ENCODE measurements around the gene CCT7. TPM values are rescaled to one million over a fixed set of nuclear protein-coding genes. Genes with fewer than 3 reads are reported as not detected.

The CCT7 gene
- total RNA-seq, 1 donor from 2014 or later = 295 TPM

DNA sequence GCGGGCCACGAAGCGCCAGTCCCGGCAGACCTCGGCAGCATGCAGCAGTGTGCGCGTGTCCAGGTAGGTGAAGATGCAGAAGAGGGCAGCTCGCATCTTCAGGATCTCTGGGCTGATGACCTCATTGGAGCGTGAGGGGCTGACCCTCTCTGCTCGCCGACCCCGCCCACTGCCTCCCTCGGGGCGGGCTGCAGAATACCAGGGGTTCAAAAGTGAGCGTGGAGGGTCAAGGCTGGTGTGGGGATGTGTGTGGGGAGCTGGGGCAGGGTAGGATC, 30.2 kb downstream of the CCT7 start:
- TF ChIP-seq, protein P1, sequence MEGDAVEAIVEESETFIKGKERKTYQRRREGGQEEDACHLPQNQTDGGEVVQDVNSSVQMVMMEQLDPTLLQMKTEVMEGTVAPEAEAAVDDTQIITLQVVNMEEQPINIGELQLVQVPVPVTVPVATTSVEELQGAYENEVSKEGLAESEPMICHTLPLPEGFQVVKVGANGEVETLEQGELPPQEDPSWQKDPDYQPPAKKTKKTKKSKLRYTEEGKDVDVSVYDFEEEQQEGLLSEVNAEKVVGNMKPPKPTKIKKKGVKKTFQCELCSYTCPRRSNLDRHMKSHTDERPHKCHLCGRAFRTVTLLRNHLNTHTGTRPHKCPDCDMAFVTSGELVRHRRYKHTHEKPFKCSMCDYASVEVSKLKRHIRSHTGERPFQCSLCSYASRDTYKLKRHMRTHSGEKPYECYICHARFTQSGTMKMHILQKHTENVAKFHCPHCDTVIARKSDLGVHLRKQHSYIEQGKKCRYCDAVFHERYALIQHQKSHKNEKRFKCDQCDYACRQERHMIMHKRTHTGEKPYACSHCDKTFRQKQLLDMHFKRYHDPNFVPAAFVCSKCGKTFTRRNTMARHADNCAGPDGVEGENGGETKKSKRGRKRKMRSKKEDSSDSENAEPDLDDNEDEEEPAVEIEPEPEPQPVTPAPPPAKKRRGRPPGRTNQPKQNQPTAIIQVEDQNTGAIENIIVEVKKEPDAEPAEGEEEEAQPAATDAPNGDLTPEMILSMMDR (IDR thresholded peaks at IDR 0.05) = no peak
- no peak overlapping the region for H3K27ac Mint-ChIP-seq
- intact Hi-C loops (cut with micrococcal nuclease) = no loop called here
- no peak for ATAC-seq (ENCODE audit: low read depth)
- ChIA-PET CTCF (no interaction called here), POLR2A (no interaction called here)
- H3K27me3 Mint-ChIP-seq = no peaks in the 10 kb centered on the region
- H3K4me1 Mint-ChIP-seq = peaks cover 13% of the 10 kb centered on the region
- no peak for DNase-seq
- no peaks in the 10 kb centered on the region for H3K9me3 Mint-ChIP-seq
- peaks cover 46% of the 10 kb centered on the region for H3K36me3 Mint-ChIP-seq (ENCODE audit: low read depth)
- no peak overlapping the region for H3K4me3 Mint-ChIP-seq

DNA sequence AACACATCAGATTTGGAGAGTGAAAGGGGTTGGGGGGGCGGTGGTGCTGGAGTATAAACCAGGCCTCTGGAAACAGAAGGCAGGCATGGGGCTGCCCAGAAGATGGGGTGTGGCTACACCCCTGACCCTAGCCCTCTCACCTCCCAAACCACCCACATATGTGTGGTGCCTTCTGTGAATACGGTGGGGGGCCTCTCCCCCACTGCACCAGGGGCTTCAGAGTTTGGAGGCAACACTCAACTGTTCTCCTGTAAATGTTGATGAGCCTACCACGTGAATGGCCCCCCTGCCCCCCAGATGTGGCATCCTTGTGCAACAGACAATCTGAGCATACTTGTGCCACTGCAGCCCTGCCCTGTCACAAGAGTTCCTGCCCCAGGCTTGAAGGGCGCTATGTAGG, 30.7 kb downstream of the CCT7 start:
- Mint-ChIP-seq H3K9me3 (no peaks in the 10 kb centered on the region), H3K4me3 (no peak overlapping the region), H3K27ac (no peak overlapping the region), H3K4me1 (peaks cover 15% of the 10 kb centered on the region), H3K36me3 (ENCODE audit: low read depth) (peaks cover 41% of the 10 kb centered on the region), H3K27me3 (no peaks in the 10 kb centered on the region)
- CTCF ChIA-PET = no interaction called here
- intact Hi-C loops (cut with micrococcal nuclease) = no loop called here
- no peak for ATAC-seq (ENCODE audit: low read depth)
- POLR2A ChIA-PET = no interaction called here
- no peak for DNase-seq
- TF ChIP-seq, protein P1 (IDR thresholded peaks at IDR 0.05) = no peak

DNA sequence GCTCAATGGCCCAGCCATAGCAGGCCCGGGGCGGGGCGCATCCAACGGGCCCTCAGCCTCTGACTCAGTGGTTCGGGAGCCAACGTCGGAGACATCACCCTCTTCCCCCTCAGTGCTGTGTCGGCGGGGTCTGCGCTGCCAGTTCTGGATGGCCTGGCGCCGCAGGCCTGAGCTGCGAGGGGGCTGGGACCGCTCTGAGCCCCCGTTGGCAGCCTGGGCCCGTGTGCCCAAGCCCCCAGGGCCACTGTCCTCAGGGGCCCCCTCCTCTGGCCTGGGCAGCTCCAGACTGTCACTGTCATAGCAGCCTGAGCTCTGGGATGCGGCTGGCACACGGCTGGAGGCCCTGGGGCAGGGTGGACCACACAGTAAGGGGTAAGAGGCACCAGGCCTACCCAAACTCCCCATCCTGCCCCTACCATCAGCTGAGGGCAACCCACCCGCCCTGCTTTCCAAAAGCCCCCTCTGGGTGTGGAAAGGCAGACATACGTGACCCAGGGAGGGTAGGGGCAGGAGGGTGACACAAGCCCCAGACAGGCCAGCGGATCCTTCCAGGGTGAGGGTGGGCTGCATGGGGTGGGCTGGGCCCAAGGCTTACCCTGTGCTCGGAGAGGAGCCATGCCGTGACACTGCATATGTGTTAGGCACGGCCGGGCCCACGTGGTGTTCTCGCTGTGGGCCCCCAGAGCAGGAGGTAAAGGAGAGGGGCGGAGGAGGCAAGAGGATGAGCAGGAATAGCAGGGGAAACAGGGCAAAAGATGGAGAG, 31.4 kb downstream of the CCT7 start:
- Mint-ChIP-seq H3K27me3 (no peaks in the 10 kb centered on the region), H3K36me3 (ENCODE audit: low read depth) (peaks cover 34% of the 10 kb centered on the region), H3K4me1 (peaks cover 18% of the 10 kb centered on the region), H3K4me3 (no peak overlapping the region), H3K9me3 (no peaks in the 10 kb centered on the region), H3K27ac (no peak overlapping the region)
- ChIA-PET POLR2A (no interaction called here), CTCF (no interaction called here)
- TF ChIP-seq, protein P1 (IDR thresholded peaks at IDR 0.05) = no peak
- ATAC-seq (ENCODE audit: low read depth) = no peak
- no peak for DNase-seq
- intact Hi-C loops (cut with micrococcal nuclease) = no loop called here

DNA sequence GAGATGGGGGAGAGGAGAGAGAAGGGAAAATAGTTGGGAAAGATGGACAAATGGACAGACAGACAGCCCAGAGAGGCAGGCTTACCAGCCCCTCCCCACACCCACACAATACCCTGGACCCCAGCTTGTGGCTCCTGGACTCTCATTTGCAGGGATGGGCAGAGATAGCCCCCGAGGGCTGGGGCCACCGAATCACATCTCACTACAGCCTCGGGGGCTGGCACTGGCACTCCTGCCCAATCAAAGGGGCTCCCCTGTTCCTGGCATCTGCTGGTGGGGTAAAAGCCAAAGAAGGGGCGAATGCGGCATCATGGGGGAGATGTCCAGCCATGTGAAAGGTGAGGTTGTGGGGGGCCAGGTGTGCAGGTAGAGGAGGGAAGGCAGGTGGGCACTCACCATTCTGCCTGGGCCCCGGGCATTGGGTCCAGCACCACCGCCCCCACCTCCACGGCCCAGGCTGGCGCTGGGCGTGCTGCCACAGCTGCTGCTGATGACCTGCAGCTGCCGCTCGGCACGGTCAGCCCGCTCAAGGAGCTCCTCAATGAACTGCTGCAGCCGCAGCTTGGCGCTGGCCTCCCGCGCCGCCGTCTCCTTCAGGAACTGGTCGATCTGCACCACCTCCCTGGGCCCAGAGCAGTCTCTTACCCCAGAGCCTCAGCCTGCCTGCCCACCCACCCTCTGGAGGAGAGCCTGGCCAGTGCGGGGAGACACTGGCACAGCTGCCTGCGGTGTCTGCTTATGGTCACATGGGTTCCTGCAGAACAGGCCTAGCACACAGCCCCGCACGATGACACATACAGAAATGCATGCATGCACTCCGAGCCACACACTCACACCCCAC, 32.2 kb downstream of the CCT7 start:
- no peaks in the 10 kb centered on the region for H3K27me3 Mint-ChIP-seq
- CTCF ChIA-PET = no interaction called here
- TF ChIP-seq, protein P1 (IDR thresholded peaks at IDR 0.05) = no peak
- H3K27ac Mint-ChIP-seq = no peak overlapping the region
- DNase-seq (no peak), ATAC-seq (ENCODE audit: low read depth) (no peak)
- H3K36me3 Mint-ChIP-seq (ENCODE audit: low read depth) = peaks cover 31% of the 10 kb centered on the region
- peaks cover 18% of the 10 kb centered on the region for H3K4me1 Mint-ChIP-seq
- POLR2A ChIA-PET = no interaction called here
- no peak overlapping the region for H3K4me3 Mint-ChIP-seq
- intact Hi-C loops (cut with micrococcal nuclease) = no loop called here
- H3K9me3 Mint-ChIP-seq = no peaks in the 10 kb centered on the region

DNA sequence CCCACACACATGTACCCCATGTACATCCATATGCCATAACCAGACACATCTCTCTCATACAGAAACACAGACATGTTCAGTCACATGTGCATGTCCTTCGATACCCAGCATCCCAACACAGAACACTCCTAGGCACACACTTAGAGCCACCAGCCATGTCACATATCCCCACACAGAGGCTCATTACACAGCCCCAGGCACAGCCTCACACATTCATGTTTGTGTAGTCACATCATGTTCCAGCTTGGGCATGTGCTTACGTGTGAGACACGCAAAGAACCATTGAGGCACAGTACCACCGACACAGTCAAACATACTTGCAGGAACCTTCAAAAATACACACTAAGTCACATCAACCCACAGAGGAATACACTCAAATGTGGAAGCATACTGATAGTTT, 32.9 kb downstream of the CCT7 start:
- intact Hi-C loops (cut with micrococcal nuclease) = no loop called here
- H3K4me1 Mint-ChIP-seq = peaks cover 18% of the 10 kb centered on the region
- POLR2A ChIA-PET = no interaction called here

More for the DNA sequence above, 32.9 kb downstream of the CCT7 start:
- TF ChIP-seq, protein P1 (IDR thresholded peaks at IDR 0.05) = no peak
- no peak for DNase-seq
- Mint-ChIP-seq H3K27me3 (no peaks in the 10 kb centered on the region), H3K4me3 (no peak overlapping the region), H3K27ac (no peak overlapping the region), H3K36me3 (ENCODE audit: low read depth) (peaks cover 28% of the 10 kb centered on the region), H3K9me3 (no peaks in the 10 kb centered on the region)
- ATAC-seq (ENCODE audit: low read depth) = no peak
- CTCF ChIA-PET = no interaction called here
